ENCODE measurements around the gene LIN37.

Gene LIN37

GRCh38 chr19:35755131-35755549 is 6.8 kb downstream of the LIN37 start:
- TF ChIP-seq PPARA (CRISPR knock-in tag; IDR thresholded peaks at IDR 0.05; ENCODE audit: borderline replicate concordance), result no peak
- TF ChIP-seq TOX (CRISPR knock-in tag; IDR thresholded peaks at IDR 0.05; ENCODE audit: borderline replicate concordance), result no peak
- no peak for TF ChIP-seq BACH2 (CRISPR knock-in tag; IDR thresholded peaks at IDR 0.05; ENCODE audit: borderline replicate concordance)
- no peak for TF ChIP-seq TCF4 (CRISPR knock-in tag; IDR thresholded peaks at IDR 0.05; ENCODE audit: borderline replicate concordance)
- no peak for TF ChIP-seq POU6F1 (CRISPR knock-in tag; IDR thresholded peaks at IDR 0.05; ENCODE audit: borderline replicate concordance, low read depth)
- TF ChIP-seq ZNF565 (CRISPR knock-in tag; conservative IDR thresholded peaks at IDR 0.05; ENCODE audit: low read depth), result no peak
- TF ChIP-seq ZFP3 (CRISPR knock-in tag; IDR thresholded peaks at IDR 0.05), result no peak
- no peak for TF ChIP-seq ZNF8 (CRISPR knock-in tag; IDR thresholded peaks at IDR 0.05)
- TF ChIP-seq TSHZ2 (CRISPR knock-in tag; IDR thresholded peaks at IDR 0.05), result no peak
- no peak for ATAC-seq

- ATAC-seq, result no peak
These were observed 7.4 kb downstream of the LIN37 start for GRCh38 chr19:35755550-35756376.

GRCh38 chr19:35756377-35757230 is 8.2 kb downstream of the LIN37 start, which contains the start of gene HSPB6:
Gene HSPB6 (minus strand): TSS chr19:35757029. CDS start chr19:35757008, 21 bp downstream.
- ATAC-seq, result no peak
- TF ChIP-seq RARB (CRISPR knock-in tag; IDR thresholded peaks at IDR 0.05), result no peak

More at GRCh38 chr19:35755550-35756376, 7.4 kb downstream of the LIN37 start:
- TF ChIP-seq SNAI2 (CRISPR knock-in tag; IDR thresholded peaks at IDR 0.05) (no peak), ISL1 (CRISPR knock-in tag; IDR thresholded peaks at IDR 0.05) (no peak), ZFP30 (CRISPR knock-in tag; IDR thresholded peaks at IDR 0.05) (no peak), ESRRG (CRISPR knock-in tag; IDR thresholded peaks at IDR 0.05) (no peak), ZNF70 (CRISPR knock-in tag; IDR thresholded peaks at IDR 0.05) (no peak), ZC3H10 (CRISPR knock-in tag; IDR thresholded peaks at IDR 0.05) (no peak)

- TF ChIP-seq ESRRG (CRISPR knock-in tag; IDR thresholded peaks at IDR 0.05) (no peak), TCF4 (CRISPR knock-in tag; IDR thresholded peaks at IDR 0.05; ENCODE audit: borderline replicate concordance) (peak; percentile 38; the same call in 1 of the 2 replicates), CREB5 (CRISPR knock-in tag; IDR thresholded peaks at IDR 0.05; ENCODE audit: low read depth) (peak; percentile 56; the same call in 1 of the 2 replicates), PATZ1 (CRISPR knock-in tag; IDR thresholded peaks at IDR 0.05; ENCODE audit: borderline replicate concordance) (peak; percentile 92; the same call in 1 of the 2 replicates), CSDC2 (CRISPR knock-in tag; IDR thresholded peaks at IDR 0.05) (peak; percentile 39; the same call in 1 of the 2 replicates), TSHZ2 (CRISPR knock-in tag; IDR thresholded peaks at IDR 0.05) (no peak)
- peak; percentile 74 for ATAC-seq
These were observed 8.9 kb downstream of the LIN37 start for GRCh38 chr19:35757231-35757748.
